Ectodermal cell (in vitro differentiated cells): ENCODE measurements around the gene TMCC1.

Source experiments
- H3K27ac ChIP-seq: 2 replicates; pipeline ENCODE4 v1.7.0; 2013; ENCODE audit warnings: mild to moderate bottlenecking, low read depth, low read length; ENCODE audit not compliant: insufficient read depth, poor library complexity, severe bottlenecking
- H3K27me3 ChIP-seq: 2 replicates; pipeline ENCODE4 v1.7.0; 2013; ENCODE audit warnings: mild to moderate bottlenecking, low read length; ENCODE audit not compliant: insufficient read depth, control insufficient read depth, poor library complexity, severe bottlenecking
- H3K36me3 ChIP-seq: one replicate; pipeline ENCODE4 v1.7.0; 2013; ENCODE audit warnings: low read length; ENCODE audit not compliant: control insufficient read depth, insufficient read depth
- H3K4me1 ChIP-seq: one replicate; pipeline ENCODE4 v1.7.0; 2013; ENCODE audit warnings: low read length; ENCODE audit not compliant: control insufficient read depth, insufficient read depth
- H3K4me3 ChIP-seq: 2 replicates; pipeline ENCODE4 v1.7.0; 2013; ENCODE audit warnings: low read depth, low read length, control low read depth; ENCODE audit not compliant: insufficient read depth
- H3K9me3 ChIP-seq: 2 replicates; pipeline ENCODE4 v1.7.0; 2013; ENCODE audit warnings: mild to moderate bottlenecking, low read length, moderate library complexity; ENCODE audit not compliant: control insufficient read depth
- WGBS, 2 experiments: methylation state at CpG; one replicate each; pipeline ENCODE4 v1.1.7; 2013; ENCODE audit warnings: missing lambda C conversion rate in 2 of 2; 5-methylcytosine and 5-hydroxymethylcytosine counted together

Gene TMCC1

DNA sequence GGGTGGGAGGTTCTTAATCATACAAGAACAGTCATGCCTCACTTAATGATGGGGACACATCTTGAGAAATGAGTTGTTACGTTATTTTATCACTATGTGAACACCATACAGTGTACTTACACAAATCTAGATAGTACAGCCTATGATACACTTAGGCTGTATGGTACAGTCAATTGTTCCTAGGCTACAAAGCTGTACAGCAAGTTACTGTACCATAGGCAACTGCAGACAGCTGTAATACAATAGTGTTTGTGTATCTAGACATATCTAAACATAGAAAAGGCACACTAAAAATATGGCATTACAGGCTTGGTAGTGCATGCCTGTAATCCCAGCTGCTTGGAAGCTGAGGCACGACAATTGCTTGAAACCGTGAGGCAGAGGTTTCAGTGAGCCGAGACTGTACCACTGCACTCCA, 231.3 kb downstream of the TMCC1 start:
- Histone ChIP-seq H3K27ac (no peak overlapping the region), H3K9me3 (no peaks in the 10 kb centered on the region), H3K27me3 (no peaks in the 10 kb centered on the region), H3K4me3 (no peak overlapping the region), H3K4me1 (peaks cover 17% of the 10 kb centered on the region), H3K36me3 (no peaks in the 10 kb centered on the region)
- 96 to 97% methylated on average over 4 of the region's 4 CpGs for WGBS, 2 experiments

DNA sequence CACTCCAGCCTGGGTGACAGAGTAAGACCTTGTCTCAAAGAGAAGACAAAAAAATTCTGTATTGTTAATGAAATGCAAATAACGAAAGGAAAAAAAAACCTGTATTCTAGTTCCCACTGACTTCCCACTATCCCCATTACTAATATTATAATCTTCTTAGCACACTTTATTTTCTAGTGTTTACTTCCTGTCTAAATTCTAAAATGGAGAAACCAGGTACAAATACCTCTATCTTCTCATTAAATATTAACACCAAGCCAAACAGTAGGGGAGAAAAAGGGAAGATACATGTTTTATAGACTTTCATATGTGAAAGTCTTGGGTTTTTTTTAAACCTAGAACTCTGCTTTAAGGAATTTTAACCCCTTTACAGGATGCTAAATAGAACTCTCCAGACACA, 231.7 kb downstream of the TMCC1 start:
- no peaks in the 10 kb centered on the region for H3K36me3 ChIP-seq
- no peaks in the 10 kb centered on the region for H3K9me3 ChIP-seq
- WGBS, 2 experiments, result 80% methylated on average over 1 of the region's 1 CpG; no CpG with 5 or more reads in 1 of the 2 experiments
- no peak overlapping the region for H3K27ac ChIP-seq
- no peaks in the 10 kb centered on the region for H3K27me3 ChIP-seq
- H3K4me1 ChIP-seq, result peaks cover 17% of the 10 kb centered on the region
- H3K4me3 ChIP-seq, result no peak overlapping the region

DNA sequence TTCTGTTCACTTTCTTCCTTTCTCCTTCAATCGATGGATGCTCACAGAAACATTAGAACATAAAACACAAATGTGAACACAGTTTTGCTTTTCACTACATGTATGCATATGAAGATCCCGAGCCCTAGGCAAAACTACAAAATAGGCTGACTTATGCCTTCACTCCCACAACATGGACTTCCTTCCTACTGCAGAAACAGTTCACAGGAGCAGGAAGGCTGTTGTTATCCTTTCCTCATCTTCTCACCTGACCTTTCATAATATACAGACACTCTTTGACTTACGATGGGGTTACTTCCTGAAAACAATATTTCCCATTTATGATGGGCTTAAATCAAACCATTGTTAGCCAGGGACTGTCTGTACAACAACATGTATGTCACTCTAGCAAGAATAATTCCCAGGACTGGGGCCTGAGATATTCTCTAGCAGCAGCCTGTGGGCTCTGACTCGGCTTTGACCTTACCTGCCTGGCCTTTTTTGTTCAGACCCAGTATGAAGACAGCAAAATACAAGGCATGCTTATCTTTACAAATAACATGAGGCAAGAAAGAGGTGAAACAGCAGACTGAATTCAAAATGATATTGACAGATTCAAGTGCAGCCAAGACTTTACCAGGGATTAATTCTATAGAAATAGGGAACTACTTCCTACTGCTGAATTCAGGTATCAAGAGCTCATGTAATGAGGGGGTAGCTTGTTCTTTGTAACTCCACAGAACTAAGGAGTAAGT, 235.2 kb downstream of the TMCC1 start:
- 92 to 94% methylated on average over 4 of the region's 4 CpGs for WGBS, 2 experiments
- no peak overlapping the region for H3K4me3 ChIP-seq
- peaks cover 3% of the 10 kb centered on the region for H3K4me1 ChIP-seq
- H3K27me3 ChIP-seq, result no peaks in the 10 kb centered on the region
- no peak overlapping the region for H3K27ac ChIP-seq
- no peaks in the 10 kb centered on the region for H3K9me3 ChIP-seq
- no peaks in the 10 kb centered on the region for H3K36me3 ChIP-seq

DNA sequence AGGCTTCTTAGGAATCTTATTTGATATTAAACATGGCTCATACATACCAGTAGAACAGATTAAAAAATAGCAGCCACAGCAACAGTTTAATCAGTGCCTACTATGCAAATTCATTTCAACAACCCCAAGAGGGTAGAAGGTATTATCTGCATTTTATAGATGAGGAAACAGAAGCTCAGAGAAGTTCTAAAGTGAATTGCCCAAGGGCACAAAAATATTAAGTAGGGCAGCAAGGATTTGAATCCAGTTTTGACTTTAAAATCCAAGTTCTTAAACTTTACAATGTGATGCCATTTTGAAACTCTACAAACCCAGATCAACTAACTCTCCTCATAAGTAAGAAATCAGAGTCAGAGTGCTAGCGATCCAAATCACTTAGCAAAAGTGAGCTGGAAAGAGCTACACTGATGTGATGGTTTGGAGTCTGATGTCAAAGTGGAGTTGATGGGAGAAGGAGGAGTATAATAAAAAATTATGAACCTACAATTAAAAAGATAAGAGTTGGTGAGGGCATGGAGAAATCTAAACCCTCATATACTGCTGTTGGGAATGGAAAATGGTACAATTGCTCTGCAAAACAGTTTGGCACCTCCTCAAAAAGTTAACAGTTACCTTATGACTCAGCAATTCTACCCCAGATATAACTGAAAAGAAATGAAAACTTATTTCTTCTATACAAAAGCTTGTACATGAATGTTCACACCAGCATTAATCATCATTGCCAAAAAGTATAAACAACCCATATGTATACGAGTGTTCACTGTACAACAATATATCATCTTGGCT, 236.1 kb downstream of the TMCC1 start:
- no peak overlapping the region for H3K4me3 ChIP-seq
- WGBS, 2 experiments, result 91 to 94% methylated on average over 2 of the region's 2 CpGs
- no peaks in the 10 kb centered on the region for H3K36me3 ChIP-seq
- no peaks in the 10 kb centered on the region for H3K9me3 ChIP-seq
- H3K27ac ChIP-seq, result no peak overlapping the region
- no peaks in the 10 kb centered on the region for H3K4me1 ChIP-seq
- no peaks in the 10 kb centered on the region for H3K27me3 ChIP-seq

DNA sequence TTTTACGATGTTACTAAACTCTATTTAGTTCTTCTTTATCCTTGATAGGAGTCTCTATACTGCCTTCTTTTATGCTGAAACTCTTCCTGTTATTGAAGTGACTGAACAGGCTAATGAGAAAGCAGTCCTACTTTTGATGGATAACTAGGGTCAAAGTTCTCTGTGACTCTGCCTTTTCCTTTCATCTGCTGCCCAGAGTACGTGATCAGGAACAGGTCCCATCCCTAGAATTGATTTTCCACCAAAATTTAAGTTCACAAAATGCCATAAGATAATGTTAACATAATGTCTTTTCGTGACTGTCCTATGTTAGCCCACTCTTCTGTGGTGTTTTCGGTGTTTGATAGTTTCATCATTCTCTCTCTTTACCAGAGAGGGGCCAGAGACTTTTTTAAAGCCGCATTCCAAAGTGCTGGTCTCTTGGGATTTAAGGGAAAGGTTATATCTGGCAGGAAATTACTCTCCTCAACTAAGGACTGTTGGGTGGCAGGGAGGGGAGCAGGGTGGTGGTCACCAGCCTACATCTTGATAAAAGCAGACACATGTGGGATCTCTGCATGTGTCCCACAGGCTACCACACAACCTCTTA, 236.8 kb downstream of the TMCC1 start:
- H3K27ac ChIP-seq, result no peak overlapping the region
- 88 to 91% methylated on average over 5 of the region's 5 CpGs for WGBS, 2 experiments
- H3K27me3 ChIP-seq, result no peaks in the 10 kb centered on the region
- H3K36me3 ChIP-seq, result no peaks in the 10 kb centered on the region
- no peaks in the 10 kb centered on the region for H3K9me3 ChIP-seq
- H3K4me1 ChIP-seq, result no peaks in the 10 kb centered on the region
- no peak overlapping the region for H3K4me3 ChIP-seq

DNA sequence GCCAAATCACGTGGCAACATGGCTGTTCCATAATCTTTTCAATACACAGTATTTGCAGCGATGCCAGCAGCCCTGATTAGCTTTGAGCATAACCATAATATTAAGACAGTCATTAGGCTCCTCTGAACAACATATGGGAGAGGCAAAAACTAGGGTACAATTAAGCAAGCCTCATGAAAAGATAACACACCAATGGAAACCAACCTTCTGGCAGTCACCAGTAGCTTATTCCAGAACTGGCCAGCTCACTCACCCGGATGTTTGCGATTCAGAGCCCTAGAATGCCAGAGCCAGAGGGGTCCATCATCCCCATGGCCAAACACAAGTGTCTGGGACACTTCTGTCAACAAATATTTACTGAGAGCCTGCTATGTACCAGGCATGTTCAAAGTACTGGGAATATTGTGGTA, 238.2 kb downstream of the TMCC1 start:
- Histone ChIP-seq H3K4me1 (no peaks in the 10 kb centered on the region), H3K4me3 (no peak overlapping the region), H3K36me3 (no peaks in the 10 kb centered on the region), H3K27ac (no peak overlapping the region), H3K27me3 (no peaks in the 10 kb centered on the region), H3K9me3 (no peaks in the 10 kb centered on the region)
- 97 to 98% methylated on average over 4 of the region's 4 CpGs for WGBS, 2 experiments

DNA sequence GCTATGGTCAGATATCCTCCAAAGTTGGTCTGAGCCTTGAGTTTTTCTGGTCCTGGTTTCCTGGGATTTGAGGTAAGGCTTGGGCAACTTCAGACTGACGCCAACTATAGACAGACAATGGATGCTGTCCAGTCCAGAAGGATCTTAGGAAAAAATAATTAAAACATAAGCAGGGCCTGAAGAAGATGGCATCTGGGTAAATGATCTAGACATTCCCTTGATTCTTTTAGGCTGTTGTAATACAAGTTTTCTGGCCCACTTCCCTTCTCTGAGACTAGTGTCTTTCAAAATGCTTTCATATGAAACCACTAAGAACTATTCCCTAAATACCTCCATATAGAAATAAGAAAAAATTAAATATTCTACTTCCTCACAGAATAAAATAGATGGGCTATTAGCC, 239.4 kb downstream of the TMCC1 start:
- Histone ChIP-seq H3K4me3 (no peak overlapping the region), H3K36me3 (no peaks in the 10 kb centered on the region), H3K27ac (no peak overlapping the region), H3K9me3 (no peaks in the 10 kb centered on the region), H3K27me3 (no peaks in the 10 kb centered on the region), H3K4me1 (no peaks in the 10 kb centered on the region)
- WGBS, 2 experiments, result 90 to 97% methylated on average over 1 of the region's 1 CpG

DNA sequence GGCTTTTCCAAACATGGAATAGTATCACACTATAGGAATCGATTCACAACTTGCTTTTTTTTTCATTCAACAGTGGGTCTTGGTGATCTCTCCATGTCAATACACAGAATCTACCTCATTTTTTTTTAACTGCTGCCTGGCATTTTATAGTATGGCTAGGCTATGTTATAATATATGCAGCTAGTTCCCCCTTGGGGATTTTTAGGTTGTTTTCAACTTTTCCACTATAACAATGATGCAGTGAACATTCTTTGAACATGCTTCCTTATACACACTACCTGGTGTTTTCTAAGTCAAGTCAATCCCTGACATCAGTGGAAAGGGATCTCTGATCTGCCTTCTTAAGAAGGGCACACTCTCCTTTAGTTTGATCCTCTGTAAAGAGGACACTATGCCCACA, 240.5 kb downstream of the TMCC1 start:
- Histone ChIP-seq H3K4me1 (no peaks in the 10 kb centered on the region), H3K9me3 (no peaks in the 10 kb centered on the region), H3K27ac (no peak overlapping the region), H3K36me3 (no peaks in the 10 kb centered on the region), H3K27me3 (no peaks in the 10 kb centered on the region), H3K4me3 (no peak overlapping the region)
- WGBS, 2 experiments, result 89 to 93% methylated on average over 1 of the region's 1 CpG

DNA sequence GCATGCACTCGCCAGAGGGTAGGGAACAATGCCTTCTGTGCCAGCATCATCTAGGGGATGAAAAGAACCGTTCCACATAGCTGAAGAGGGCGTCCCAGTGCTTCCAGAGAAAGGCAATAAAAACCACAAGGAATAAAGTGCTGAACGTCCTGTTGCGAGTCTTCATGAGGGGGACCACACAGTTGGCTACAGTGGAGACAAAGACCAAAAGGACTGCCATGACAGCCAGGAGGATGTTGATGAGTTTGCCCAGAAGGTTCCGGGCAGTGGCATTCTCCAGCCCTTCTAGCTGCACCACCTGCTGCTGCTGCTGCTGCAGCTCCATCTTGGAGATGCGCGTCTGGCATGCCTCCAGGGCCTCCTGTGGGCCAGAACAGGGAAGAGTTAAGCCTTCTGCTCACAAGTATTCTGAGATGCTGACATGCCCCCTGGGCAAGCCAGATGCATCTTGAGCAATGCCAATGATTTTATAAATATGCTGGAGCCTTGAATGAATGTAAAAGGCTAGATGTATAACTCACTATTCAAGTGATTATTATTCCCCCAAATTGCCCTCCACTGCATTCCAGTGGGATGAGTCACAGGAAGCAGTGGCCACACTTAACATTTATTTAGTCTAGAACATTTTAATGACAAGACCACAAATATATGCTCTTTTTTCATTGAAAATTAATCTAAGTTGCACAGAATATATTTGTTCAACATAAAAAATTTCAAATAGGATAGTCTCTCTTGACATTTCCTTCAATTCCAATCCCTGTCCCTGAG, 241.9 kb downstream of the TMCC1 start:
- no peaks in the 10 kb centered on the region for H3K9me3 ChIP-seq
- H3K36me3 ChIP-seq, result no peaks in the 10 kb centered on the region
- no peaks in the 10 kb centered on the region for H3K4me1 ChIP-seq
- no peak overlapping the region for H3K27ac ChIP-seq
- no peaks in the 10 kb centered on the region for H3K27me3 ChIP-seq
- H3K4me3 ChIP-seq, result no peak overlapping the region
- 71 to 73% methylated on average over 8 of the region's 8 CpGs for WGBS, 2 experiments
